ENCODE data around the gene OCIAD2. TPM values are rescaled to one million over a fixed set of nuclear protein-coding genes. Genes with fewer than 3 reads are reported as not detected.
"Not testable (repeated sequence)": the region's sequence is repeated elsewhere in the genome, so short reads cannot be mapped to it uniquely, and the experiment has no call there.

Gene OCIAD2
- total RNA-seq, 1 donor from 2014 or later, result 108 TPM

DNA sequence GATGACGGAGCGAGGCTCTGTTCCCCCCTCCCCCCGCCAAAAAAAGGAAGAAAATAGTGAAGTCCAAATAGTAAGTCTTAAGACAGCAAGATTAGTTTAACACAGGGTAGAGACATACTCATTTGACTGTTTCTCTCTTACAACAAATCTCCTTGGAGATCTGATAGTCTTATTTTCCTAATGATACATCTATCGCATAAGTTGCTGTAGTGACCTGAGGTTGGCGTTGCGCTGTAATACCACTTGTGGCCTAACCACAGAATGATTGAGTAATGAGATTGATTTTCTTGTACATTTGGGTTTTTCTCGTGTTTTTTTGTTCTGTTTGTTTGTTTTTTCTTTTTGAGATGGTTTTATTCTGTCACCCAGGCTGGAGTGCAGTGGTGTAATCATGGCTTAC is 48.4 kb downstream of the OCIAD2 start:
- no peak for TF ChIP-seq CTCF (IDR thresholded peaks at IDR 0.05; ENCODE audit: unreplicated experiment)
- H3K27me3 Mint-ChIP-seq, result no peaks in the 10 kb centered on the region
- H3K9me3 Mint-ChIP-seq (ENCODE audit: low read depth), result no peaks in the 10 kb centered on the region
- H3K4me1 Mint-ChIP-seq (ENCODE audit: low read depth), result no peaks in the 10 kb centered on the region
- no peak for DNase-seq (ENCODE audit: low spot score, unreplicated experiment)
- H3K36me3 Mint-ChIP-seq (ENCODE audit: insufficient read depth), result peaks cover 21% of the 10 kb centered on the region
- no peak overlapping the region for H3K4me3 Mint-ChIP-seq (ENCODE audit: low read depth)
- no peak overlapping the region for H3K27ac Mint-ChIP-seq

- peaks cover 21% of the 10 kb centered on the region for H3K36me3 Mint-ChIP-seq (ENCODE audit: insufficient read depth)
- H3K9me3 Mint-ChIP-seq (ENCODE audit: low read depth), result no peaks in the 10 kb centered on the region
- TF ChIP-seq CTCF (IDR thresholded peaks at IDR 0.05; ENCODE audit: unreplicated experiment), result no peak
- no peaks in the 10 kb centered on the region for H3K27me3 Mint-ChIP-seq
- no peak overlapping the region for H3K4me3 Mint-ChIP-seq (ENCODE audit: low read depth)
- H3K27ac Mint-ChIP-seq, result no peak overlapping the region
- no peaks in the 10 kb centered on the region for H3K4me1 Mint-ChIP-seq (ENCODE audit: low read depth)
- no peak for DNase-seq (ENCODE audit: low spot score, unreplicated experiment)
Measured at GRCh38 chr4:48854982-48855381, 51.6 kb downstream of the OCIAD2 start.

GRCh38 chr4:48854395-48854683 is 52.2 kb downstream of the OCIAD2 start:
- no peak for TF ChIP-seq CTCF (IDR thresholded peaks at IDR 0.05; ENCODE audit: unreplicated experiment)
- no peak for DNase-seq (ENCODE audit: low spot score, unreplicated experiment)
- Mint-ChIP-seq H3K27me3 (no peaks in the 10 kb centered on the region), H3K27ac (no peak overlapping the region), H3K4me1 (ENCODE audit: low read depth) (no peaks in the 10 kb centered on the region), H3K36me3 (ENCODE audit: insufficient read depth) (peaks cover 19% of the 10 kb centered on the region), H3K4me3 (ENCODE audit: low read depth) (no peak overlapping the region), H3K9me3 (ENCODE audit: low read depth) (no peaks in the 10 kb centered on the region)

DNA sequence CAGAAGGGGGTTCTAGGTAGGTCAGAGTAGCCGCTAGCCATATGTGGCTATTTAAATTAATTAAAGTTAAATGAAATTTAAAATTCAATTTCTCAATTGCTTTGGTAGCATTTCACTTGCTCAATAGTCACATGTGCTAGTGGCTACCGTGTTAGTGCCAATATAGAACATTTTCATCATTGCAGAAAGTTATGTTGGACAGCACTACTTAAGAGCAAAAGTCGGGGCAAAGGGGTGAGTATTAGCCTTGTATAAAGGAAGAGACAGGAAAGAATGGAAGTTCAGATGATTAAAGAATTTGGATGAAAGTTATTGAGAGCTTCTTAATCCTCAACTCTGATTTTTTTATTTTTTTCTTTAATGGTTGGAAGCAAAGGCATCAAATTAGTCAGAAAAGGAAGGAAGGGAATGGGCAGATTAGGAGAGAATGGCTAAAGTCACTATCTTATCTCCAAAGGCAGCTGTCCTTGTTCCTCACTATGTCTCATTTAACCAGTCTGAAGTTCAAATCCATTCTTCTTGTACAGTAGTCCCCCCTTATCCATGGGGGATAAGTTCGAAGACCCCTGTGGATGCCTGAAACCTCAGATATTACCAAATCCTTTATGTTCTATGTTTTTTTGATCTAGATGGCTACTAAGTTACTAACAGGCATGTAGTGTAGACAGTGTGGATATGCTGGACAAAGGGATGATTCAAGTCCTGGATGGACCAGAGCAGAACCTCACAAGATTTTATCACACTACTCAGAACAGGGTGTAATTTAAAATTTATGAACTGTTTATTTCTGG is 52.8 kb downstream of the OCIAD2 start:
- Mint-ChIP-seq H3K27ac (no peak overlapping the region), H3K36me3 (ENCODE audit: insufficient read depth) (peaks cover 21% of the 10 kb centered on the region), H3K27me3 (no peaks in the 10 kb centered on the region), H3K4me3 (ENCODE audit: low read depth) (no peak overlapping the region), H3K9me3 (ENCODE audit: low read depth) (no peaks in the 10 kb centered on the region), H3K4me1 (ENCODE audit: low read depth) (no peaks in the 10 kb centered on the region)
- DNase-seq (ENCODE audit: low spot score, unreplicated experiment), result no peak
- TF ChIP-seq CTCF (IDR thresholded peaks at IDR 0.05; ENCODE audit: unreplicated experiment), result no peak

- H3K27ac Mint-ChIP-seq, result no peak overlapping the region
- H3K4me1 Mint-ChIP-seq (ENCODE audit: low read depth), result no peaks in the 10 kb centered on the region
- H3K9me3 Mint-ChIP-seq (ENCODE audit: low read depth), result no peaks in the 10 kb centered on the region
- TF ChIP-seq CTCF (IDR thresholded peaks at IDR 0.05; ENCODE audit: unreplicated experiment), result no peak
- peaks cover 22% of the 10 kb centered on the region for H3K36me3 Mint-ChIP-seq (ENCODE audit: insufficient read depth)
- H3K27me3 Mint-ChIP-seq, result no peaks in the 10 kb centered on the region
- H3K4me3 Mint-ChIP-seq (ENCODE audit: low read depth), result no peak overlapping the region
- DNase-seq (ENCODE audit: low spot score, unreplicated experiment), result no peak
Measured at GRCh38 chr4:48851651-48852050, 54.9 kb downstream of the OCIAD2 start.

DNA sequence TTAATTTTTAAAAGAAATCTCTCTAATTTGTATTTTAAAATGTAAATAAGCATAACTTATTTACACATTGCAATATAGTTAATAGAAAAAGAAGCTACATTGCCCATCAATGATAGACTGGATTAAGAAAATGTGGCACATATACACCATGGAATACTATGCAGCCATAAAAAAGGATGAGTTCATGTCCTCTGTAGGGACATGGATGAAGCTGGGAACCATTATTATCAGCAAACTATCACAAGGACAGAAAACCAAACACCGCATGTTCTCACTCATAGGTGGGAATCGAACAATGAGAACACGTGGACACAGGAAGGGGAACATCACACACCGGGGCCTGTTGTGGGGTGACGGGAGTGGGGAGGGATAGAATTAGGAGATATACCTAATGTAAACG is 57.8 kb downstream of the OCIAD2 start:
- not testable (repeated sequence) for H3K4me3 Mint-ChIP-seq (ENCODE audit: low read depth); H3K4me1 Mint-ChIP-seq (ENCODE audit: low read depth); H3K27ac Mint-ChIP-seq; H3K9me3 Mint-ChIP-seq (ENCODE audit: low read depth); H3K27me3 Mint-ChIP-seq; DNase-seq (ENCODE audit: low spot score, unreplicated experiment)
- peaks cover 32% of the 10 kb centered on the region for H3K36me3 Mint-ChIP-seq (ENCODE audit: insufficient read depth)
